Ishikawa (cell line): ENCODE measurements around the gene CALHM1.

Experiments used
- CEBPB ChIP-seq: IDR thresholded peaks from 2 replicates; pipeline ENCODE4 v1.6.1; 2012
- EGR1 ChIP-seq: IDR thresholded peaks from 2 replicates; pipeline ENCODE4 v1.6.1; 2012
- EP300 ChIP-seq: IDR thresholded peaks from 2 replicates; pipeline ENCODE4 v1.6.1; 2012; ENCODE audit warnings: borderline replicate concordance
- FOXM1 ChIP-seq: IDR thresholded peaks from 2 replicates; pipeline ENCODE4 v1.6.1; 2012; ENCODE audit warnings: low read depth, borderline replicate concordance
- TF ChIP-seq, protein P1 (sequence below): IDR thresholded peaks from 2 replicates; pipeline ENCODE4 v1.6.1; 2012
- TF ChIP-seq, protein P2 (sequence below): IDR thresholded peaks from 2 replicates; pipeline ENCODE4 v1.6.1; 2012

DNA sequence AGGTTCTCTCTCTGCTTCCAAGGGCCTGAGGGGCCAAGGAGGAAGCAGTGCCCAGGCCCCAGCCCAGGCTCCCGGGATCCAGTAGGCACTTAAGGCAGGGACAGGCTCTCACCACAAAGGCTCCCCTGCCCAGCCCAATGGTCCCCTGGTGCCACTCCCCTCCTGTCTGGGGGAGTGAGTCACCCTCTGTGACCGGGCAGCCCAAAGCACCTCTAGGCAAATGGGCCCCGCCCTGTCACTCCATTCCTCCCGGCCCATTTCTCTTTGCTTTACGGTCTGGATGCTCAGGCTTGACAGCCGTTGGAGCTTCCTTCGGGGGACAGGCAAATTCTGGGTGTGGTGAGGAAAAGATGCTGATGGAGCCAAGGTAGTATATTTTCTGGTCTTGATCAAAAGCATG, 20.4 kb upstream of the CALHM1 start, which contains the start of gene CALHM3:
- TF ChIP-seq, protein P1, sequence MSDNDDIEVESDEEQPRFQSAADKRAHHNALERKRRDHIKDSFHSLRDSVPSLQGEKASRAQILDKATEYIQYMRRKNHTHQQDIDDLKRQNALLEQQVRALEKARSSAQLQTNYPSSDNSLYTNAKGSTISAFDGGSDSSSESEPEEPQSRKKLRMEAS, result no peak
- TF ChIP-seq EP300 (no peak), EGR1 (no peak), CEBPB (no peak), FOXM1 (no peak)
- TF ChIP-seq, protein P2, sequence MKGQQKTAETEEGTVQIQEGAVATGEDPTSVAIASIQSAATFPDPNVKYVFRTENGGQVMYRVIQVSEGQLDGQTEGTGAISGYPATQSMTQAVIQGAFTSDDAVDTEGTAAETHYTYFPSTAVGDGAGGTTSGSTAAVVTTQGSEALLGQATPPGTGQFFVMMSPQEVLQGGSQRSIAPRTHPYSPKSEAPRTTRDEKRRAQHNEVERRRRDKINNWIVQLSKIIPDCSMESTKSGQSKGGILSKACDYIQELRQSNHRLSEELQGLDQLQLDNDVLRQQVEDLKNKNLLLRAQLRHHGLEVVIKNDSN, result no peak
